IPS-18a (cell line): ENCODE measurements around the gene MAPK8.
"Not testable (repeated sequence)": the region's sequence is repeated elsewhere in the genome, so short reads cannot be mapped to it uniquely, and the experiment has no call there.

Experiments used
- H3K27ac ChIP-seq: one replicate; pipeline ENCODE4 v1.5.1; 2013; ENCODE audit warnings: low read length
- H3K27me3 ChIP-seq: one replicate; pipeline ENCODE4 v1.6.1; 2013; ENCODE audit warnings: mild to moderate bottlenecking, low read length; ENCODE audit not compliant: control insufficient read depth, insufficient read depth
- H3K36me3 ChIP-seq: one replicate; pipeline ENCODE4 v1.6.1; 2013; ENCODE audit warnings: low read depth, low read length; ENCODE audit not compliant: control insufficient read depth
- H3K4me1 ChIP-seq: one replicate; pipeline ENCODE4 v1.6.1; 2013; ENCODE audit warnings: low read depth, low read length; ENCODE audit not compliant: control insufficient read depth
- H3K4me3 ChIP-seq: one replicate; pipeline ENCODE4 v1.5.1; 2013; ENCODE audit warnings: low read length
- H3K9ac ChIP-seq: one replicate; pipeline ENCODE4 v1.6.1; 2013; ENCODE audit warnings: mild to moderate bottlenecking, low read length, moderate library complexity
- H3K9me3 ChIP-seq: one replicate; pipeline ENCODE4 v1.6.1; 2013; ENCODE audit warnings: low read depth, low read length; ENCODE audit not compliant: control insufficient read depth

Gene MAPK8

GRCh38 chr10:48406658-48407057 is 100.2 kb downstream of the MAPK8 start:
- Histone ChIP-seq H3K9ac (no peak overlapping the region), H3K27ac (no peak overlapping the region), H3K4me1 (no peaks in the 10 kb centered on the region), H3K9me3 (no peaks in the 10 kb centered on the region), H3K4me3 (no peak overlapping the region), H3K27me3 (no peaks in the 10 kb centered on the region), H3K36me3 (peaks cover 15% of the 10 kb centered on the region)

GRCh38 chr10:48410503-48410902 is 104.0 kb downstream of the MAPK8 start:
- H3K36me3 ChIP-seq, result peaks cover 15% of the 10 kb centered on the region
- H3K27me3 ChIP-seq, result no peaks in the 10 kb centered on the region
- H3K4me3 ChIP-seq, result no peak overlapping the region
- no peaks in the 10 kb centered on the region for H3K4me1 ChIP-seq
- no peak overlapping the region for H3K9ac ChIP-seq
- no peak overlapping the region for H3K27ac ChIP-seq
- peaks cover 5% of the 10 kb centered on the region for H3K9me3 ChIP-seq

GRCh38 chr10:48411510-48411909 is 105.0 kb downstream of the MAPK8 start:
- Histone ChIP-seq H3K27me3 (no peaks in the 10 kb centered on the region), H3K36me3 (peaks cover 15% of the 10 kb centered on the region)

GRCh38 chr10:48412081-48412480 is 105.6 kb downstream of the MAPK8 start:
- no peak overlapping the region for H3K9ac ChIP-seq
- H3K4me3 ChIP-seq, result no peak overlapping the region
- peaks cover 15% of the 10 kb centered on the region for H3K36me3 ChIP-seq
- H3K9me3 ChIP-seq, result peaks cover 5% of the 10 kb centered on the region
- no peaks in the 10 kb centered on the region for H3K27me3 ChIP-seq
- H3K27ac ChIP-seq, result no peak overlapping the region
- no peaks in the 10 kb centered on the region for H3K4me1 ChIP-seq

More at GRCh38 chr10:48411510-48411909, 105.0 kb downstream of the MAPK8 start:
- Histone ChIP-seq H3K27ac (no peak overlapping the region), H3K4me3 (no peak overlapping the region), H3K4me1 (no peaks in the 10 kb centered on the region), H3K9me3 (peaks cover 5% of the 10 kb centered on the region), H3K9ac (no peak overlapping the region)

- Histone ChIP-seq H3K4me3 (no peak overlapping the region), H3K9ac (no peak overlapping the region), H3K27ac (no peak overlapping the region), H3K9me3 (peaks cover 5% of the 10 kb centered on the region), H3K4me1 (no peaks in the 10 kb centered on the region), H3K36me3 (peaks cover 15% of the 10 kb centered on the region), H3K27me3 (no peaks in the 10 kb centered on the region)
Observed at GRCh38 chr10:48412933-48413332, 106.5 kb downstream of the MAPK8 start.

- H3K4me1 ChIP-seq, result no peaks in the 10 kb centered on the region
- peaks cover 15% of the 10 kb centered on the region for H3K36me3 ChIP-seq
- H3K27me3 ChIP-seq, result no peaks in the 10 kb centered on the region
- peaks cover 5% of the 10 kb centered on the region for H3K9me3 ChIP-seq
- no peak overlapping the region for H3K9ac ChIP-seq
- H3K4me3 ChIP-seq, result no peak overlapping the region
- H3K27ac ChIP-seq, result no peak overlapping the region
Observed at GRCh38 chr10:48414160-48414559, 107.7 kb downstream of the MAPK8 start.

GRCh38 chr10:48414778-48415177 is 108.3 kb downstream of the MAPK8 start:
- H3K27me3 ChIP-seq, result no peaks in the 10 kb centered on the region
- no peak overlapping the region for H3K9ac ChIP-seq
- no peaks in the 10 kb centered on the region for H3K4me1 ChIP-seq
- H3K9me3 ChIP-seq, result peaks cover 5% of the 10 kb centered on the region
- H3K4me3 ChIP-seq, result no peak overlapping the region
- no peak overlapping the region for H3K27ac ChIP-seq
- H3K36me3 ChIP-seq, result peaks cover 15% of the 10 kb centered on the region

GRCh38 chr10:48416584-48417232 is 110.2 kb downstream of the MAPK8 start:
- H3K9me3 ChIP-seq, result peaks cover 5% of the 10 kb centered on the region
- no peaks in the 10 kb centered on the region for H3K4me1 ChIP-seq
- H3K9ac ChIP-seq, result no peak overlapping the region
- H3K36me3 ChIP-seq, result peaks cover 6% of the 10 kb centered on the region
- no peaks in the 10 kb centered on the region for H3K27me3 ChIP-seq
- H3K4me3 ChIP-seq, result no peak overlapping the region
- no peak overlapping the region for H3K27ac ChIP-seq

GRCh38 chr10:48417374-48417773 is 110.9 kb downstream of the MAPK8 start:
- H3K4me1 ChIP-seq, result no peaks in the 10 kb centered on the region

GRCh38 chr10:48418189-48418788 is 111.8 kb downstream of the MAPK8 start:
- no peaks in the 10 kb centered on the region for H3K27me3 ChIP-seq
- no peaks in the 10 kb centered on the region for H3K4me1 ChIP-seq
- H3K9ac ChIP-seq, result no peak overlapping the region
- no peaks in the 10 kb centered on the region for H3K9me3 ChIP-seq
- H3K27ac ChIP-seq, result no peak overlapping the region
- no peak overlapping the region for H3K4me3 ChIP-seq
- peaks cover 6% of the 10 kb centered on the region for H3K36me3 ChIP-seq

More at GRCh38 chr10:48417374-48417773, 110.9 kb downstream of the MAPK8 start:
- H3K27me3 ChIP-seq, result no peaks in the 10 kb centered on the region
- H3K36me3 ChIP-seq, result peaks cover 6% of the 10 kb centered on the region
- H3K9ac ChIP-seq, result no peak overlapping the region
- H3K4me3 ChIP-seq, result no peak overlapping the region
- H3K9me3 ChIP-seq, result peaks cover 5% of the 10 kb centered on the region
- H3K27ac ChIP-seq, result no peak overlapping the region

GRCh38 chr10:48419714-48420113 is 113.2 kb downstream of the MAPK8 start:
- Histone ChIP-seq H3K9ac (no peak overlapping the region), H3K4me1 (no peaks in the 10 kb centered on the region), H3K9me3 (no peaks in the 10 kb centered on the region), H3K27ac (no peak overlapping the region), H3K4me3 (no peak overlapping the region), H3K36me3 (peaks cover 6% of the 10 kb centered on the region), H3K27me3 (no peaks in the 10 kb centered on the region)

- H3K4me3 ChIP-seq, H3K4me1 ChIP-seq, H3K27ac ChIP-seq, H3K27me3 ChIP-seq, H3K9ac ChIP-seq, H3K9me3 ChIP-seq: not testable (repeated sequence)
- peaks cover 10% of the 10 kb centered on the region for H3K36me3 ChIP-seq
Observed at GRCh38 chr10:48421862-48422261, 115.4 kb downstream of the MAPK8 start.
